Mucosa of descending colon (tissue), 3 donors: ENCODE data around the gene ING1. TPM values are rescaled to one million over a fixed set of nuclear protein-coding genes. Genes with fewer than 3 reads are reported as not detected.
A peak's percentile ranks its signal among the peaks of the same experiment; 100 is the strongest.

ENCODE experiments used
- ATAC-seq: fragments of 200-7000 bp; cut with Tn5 transposase; one replicate; pipeline ENCODE4 v1.9.1; 2020; ENCODE audit warnings: mild to moderate bottlenecking, moderate library complexity
- DNase-seq, 3 donors: peaks; one replicate each; pipeline ENCODE4 v3.0.0-alpha.2; 2020
- H3K36me3 ChIP-seq: fragments of 200-600 bp; one replicate; pipeline ENCODE4 v1.8.0; 2021; ENCODE audit warnings: low read depth, mild to moderate bottlenecking
- H3K4me1 ChIP-seq: fragments of 200-600 bp; one replicate; pipeline ENCODE4 v1.8.0; 2021; ENCODE audit warnings: low read depth, mild to moderate bottlenecking
- H3K4me3 ChIP-seq: fragments of 200-600 bp; one replicate; pipeline ENCODE4 v1.8.0; 2021; ENCODE audit warnings: mild to moderate bottlenecking
- H3K9me3 ChIP-seq: fragments of 200-600 bp; one replicate; pipeline ENCODE4 v1.8.0; 2021; ENCODE audit warnings: mild to moderate bottlenecking
- intact Hi-C, 2 donors: fragments of 100-400 bp; cut with DNase I in 1 of 2; cut with micrococcal nuclease in 1 of 2; formaldehyde crosslinking; loops; one replicate each; pipeline versions ENCODE4 v1.11.0 to v1.11.1; 2022; cut with DNase I, micrococcal nuclease
- total RNA-seq, 3 donors: library from RNA; stranded (reverse); fragmentation: NEBNext Ultra II Directional in 2 of 3; extraction: Animal tissue kit (Norgen Biotek cat#: 25700) in 2 of 3; gene quantifications; one replicate each; pipeline versions ENCODE4 v1.2.1 to v1.2.4, GENCODE V29; 2021 to 2023
- TF ChIP-seq, protein P1 (sequence below): fragments of 200-600 bp; IDR thresholded peaks from one replicate; pipeline ENCODE4 v1.8.0; 2022; ENCODE audit warnings: antibody characterized with exemption, mild to moderate bottlenecking
- donor health status: DM: no; HTN: no; CAD: no; lungs with moderate emphysema.
- donor health status: DM: no; HTN: no; CAD: no.
- donor health status: DM: no; HTN: yes; CAD: no.

The ING1 gene
- total RNA-seq, 3 donors from 2014 or later = 11.8 to 18.0 (median 13.8) TPM

DNA sequence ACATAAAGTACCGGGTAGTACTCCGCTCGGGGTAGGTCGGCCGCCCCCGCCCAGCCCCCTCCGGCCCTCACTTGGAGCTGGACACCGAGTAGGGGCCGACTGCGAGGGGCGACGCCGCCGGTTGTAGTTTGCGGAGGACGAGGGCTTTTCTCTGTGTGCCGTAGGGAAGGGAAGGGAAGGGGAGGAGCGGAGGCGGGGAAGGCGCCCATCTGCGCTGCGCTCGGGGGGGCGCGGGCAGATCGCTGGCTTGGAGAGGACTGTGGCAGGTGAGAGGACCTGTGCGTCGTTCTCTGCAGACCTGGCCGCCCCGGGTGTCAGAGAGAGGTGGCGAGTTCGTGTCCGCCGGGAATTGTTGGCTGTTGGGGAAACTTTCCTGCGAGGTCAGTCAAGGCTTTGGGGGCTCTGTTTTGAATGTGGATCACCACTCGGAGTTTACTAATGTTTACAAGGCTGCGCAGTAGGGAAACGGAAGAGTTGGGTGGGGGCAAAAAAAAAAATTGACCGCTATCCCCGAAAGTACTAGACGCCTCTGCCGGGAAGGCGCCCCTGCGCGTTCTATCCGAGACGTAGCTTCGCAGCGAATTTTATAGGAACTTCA, 1.4 kb downstream of the ING1 start:
- Histone ChIP-seq H3K4me1 (peaks cover 10% of the 10 kb centered on the region), H3K4me3 (peak overlapping the region; percentile 58), H3K36me3 (peaks cover 6% of the 10 kb centered on the region), H3K9me3 (no peaks in the 10 kb centered on the region)
- DNase-seq (peak; percentile 69 to 83 (median 78)), ATAC-seq (peak; percentile 3)
- TF ChIP-seq, protein P1, sequence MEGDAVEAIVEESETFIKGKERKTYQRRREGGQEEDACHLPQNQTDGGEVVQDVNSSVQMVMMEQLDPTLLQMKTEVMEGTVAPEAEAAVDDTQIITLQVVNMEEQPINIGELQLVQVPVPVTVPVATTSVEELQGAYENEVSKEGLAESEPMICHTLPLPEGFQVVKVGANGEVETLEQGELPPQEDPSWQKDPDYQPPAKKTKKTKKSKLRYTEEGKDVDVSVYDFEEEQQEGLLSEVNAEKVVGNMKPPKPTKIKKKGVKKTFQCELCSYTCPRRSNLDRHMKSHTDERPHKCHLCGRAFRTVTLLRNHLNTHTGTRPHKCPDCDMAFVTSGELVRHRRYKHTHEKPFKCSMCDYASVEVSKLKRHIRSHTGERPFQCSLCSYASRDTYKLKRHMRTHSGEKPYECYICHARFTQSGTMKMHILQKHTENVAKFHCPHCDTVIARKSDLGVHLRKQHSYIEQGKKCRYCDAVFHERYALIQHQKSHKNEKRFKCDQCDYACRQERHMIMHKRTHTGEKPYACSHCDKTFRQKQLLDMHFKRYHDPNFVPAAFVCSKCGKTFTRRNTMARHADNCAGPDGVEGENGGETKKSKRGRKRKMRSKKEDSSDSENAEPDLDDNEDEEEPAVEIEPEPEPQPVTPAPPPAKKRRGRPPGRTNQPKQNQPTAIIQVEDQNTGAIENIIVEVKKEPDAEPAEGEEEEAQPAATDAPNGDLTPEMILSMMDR = no peak
- intact Hi-C loops = loop anchor here in 1 of 2 donors (10.0 kb wide), 1 partner anchor 200 kb away; the partner anchor contains the start of gene ANKRD10

DNA sequence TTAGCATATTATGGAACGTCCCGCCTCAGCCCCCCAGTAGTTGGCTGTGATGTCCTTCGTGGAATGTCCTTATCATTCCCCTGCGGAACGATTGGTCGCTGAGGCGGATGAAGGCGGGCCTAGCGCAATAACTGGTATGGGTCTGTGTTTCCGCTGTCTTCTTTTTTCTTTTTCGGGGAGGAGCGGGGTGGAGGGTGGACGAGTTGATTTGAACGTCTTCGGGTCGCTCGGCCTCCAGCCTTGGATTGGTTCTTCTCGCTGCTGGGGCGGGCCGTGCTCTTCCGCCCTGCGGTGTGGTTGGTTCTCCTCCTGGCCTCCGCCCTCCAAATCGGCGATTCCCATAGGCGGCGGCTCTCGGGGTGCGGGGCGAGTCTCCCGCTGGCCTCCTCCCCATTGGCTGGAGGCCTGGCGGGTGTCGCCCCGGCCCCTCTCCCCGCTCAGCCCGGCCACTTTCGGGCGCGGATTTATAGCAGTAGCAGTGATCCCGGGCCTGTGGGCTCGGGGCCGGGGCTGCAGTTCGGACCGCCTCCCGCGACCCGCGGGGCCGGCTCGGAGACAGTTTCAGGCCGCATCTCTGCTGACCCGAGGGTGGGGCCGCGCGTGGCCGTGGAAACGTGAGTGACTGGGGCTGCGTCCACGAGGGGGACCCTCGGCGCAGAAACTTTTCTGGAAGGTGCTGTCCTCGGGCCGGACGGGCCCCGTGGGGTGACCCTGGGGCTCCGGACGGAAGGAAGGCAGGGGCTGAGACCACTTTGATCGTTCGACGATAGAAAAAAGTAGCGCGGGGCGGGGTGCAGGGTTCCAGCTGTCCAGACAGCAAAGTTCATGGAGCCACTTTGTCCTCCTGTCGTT, 2.1 kb downstream of the ING1 start:
- Histone ChIP-seq H3K36me3 (peaks cover 6% of the 10 kb centered on the region), H3K9me3 (no peaks in the 10 kb centered on the region), H3K4me3 (peak overlapping the region; percentile 58), H3K4me1 (peaks cover 10% of the 10 kb centered on the region)
- TF ChIP-seq, protein P1 = peak; percentile 19
- DNase-seq (peak; percentile 98 to 99 (median 98)), ATAC-seq (peak; percentile 65)
- intact Hi-C loops = loop anchor here in 1 of 2 donors (10.0 kb wide), 1 partner anchor 199 kb away; the partner anchor contains the start of gene ANKRD10

DNA sequence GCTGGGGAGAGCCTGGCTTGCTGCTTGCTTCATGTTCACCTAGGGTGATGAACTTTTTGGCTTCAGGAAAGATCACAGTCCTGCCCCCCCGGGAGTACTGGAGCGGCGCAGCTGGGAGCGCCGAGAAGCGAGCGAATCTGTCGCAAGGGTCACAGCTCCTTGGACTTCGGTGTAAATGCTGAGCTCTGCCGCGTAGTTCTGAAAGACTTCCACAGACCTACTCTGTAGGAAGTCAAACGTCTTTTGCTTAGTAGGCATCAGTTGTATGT, 2.7 kb downstream of the ING1 start:
- Histone ChIP-seq H3K9me3 (no peaks in the 10 kb centered on the region), H3K4me3 (peak overlapping the region; percentile 58), H3K36me3 (peaks cover 6% of the 10 kb centered on the region), H3K4me1 (peaks cover 6% of the 10 kb centered on the region)
- ATAC-seq = no peak
- peak in 2 of 3 donors; percentile 68 to 71 for DNase-seq
- intact Hi-C loops = loop anchor here in 1 of 2 donors (10.0 kb wide), 1 partner anchor 199 kb away; the partner anchor contains the start of gene ANKRD10
- TF ChIP-seq, protein P1 = no peak

DNA sequence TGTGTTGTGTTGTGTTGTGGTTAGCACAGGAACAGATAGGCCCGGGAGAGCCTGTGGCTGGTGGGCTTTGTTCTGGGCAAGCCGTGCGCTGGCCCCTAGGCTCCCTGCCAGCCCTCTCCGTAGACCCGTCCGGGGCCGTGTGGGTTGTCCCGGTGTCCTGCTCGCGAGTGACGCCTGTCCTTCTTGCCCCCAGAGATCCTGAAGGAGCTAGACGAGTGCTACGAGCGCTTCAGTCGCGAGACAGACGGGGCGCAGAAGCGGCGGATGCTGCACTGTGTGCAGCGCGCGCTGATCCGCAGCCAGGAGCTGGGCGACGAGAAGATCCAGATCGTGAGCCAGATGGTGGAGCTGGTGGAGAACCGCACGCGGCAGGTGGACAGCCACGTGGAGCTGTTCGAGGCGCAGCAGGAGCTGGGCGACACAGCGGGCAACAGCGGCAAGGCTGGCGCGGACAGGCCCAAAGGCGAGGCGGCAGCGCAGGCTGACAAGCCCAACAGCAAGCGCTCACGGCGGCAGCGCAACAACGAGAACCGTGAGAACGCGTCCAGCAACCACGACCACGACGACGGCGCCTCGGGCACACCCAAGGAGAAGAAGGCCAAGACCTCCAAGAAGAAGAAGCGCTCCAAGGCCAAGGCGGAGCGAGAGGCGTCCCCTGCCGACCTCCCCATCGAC, 5.7 kb downstream of the ING1 start:
- intact Hi-C loops = loop anchor here in 1 of 2 donors (10.0 kb wide), 1 partner anchor 196 kb away; the partner anchor contains the start of gene ANKRD10
- no peak for ATAC-seq
- Histone ChIP-seq H3K36me3 (no peaks in the 10 kb centered on the region), H3K4me1 (peaks cover 3% of the 10 kb centered on the region), H3K9me3 (no peaks in the 10 kb centered on the region), H3K4me3 (no peak overlapping the region)
- peak in 1 of 3 donors; percentile 58 for DNase-seq
- TF ChIP-seq, protein P1 = no peak

DNA sequence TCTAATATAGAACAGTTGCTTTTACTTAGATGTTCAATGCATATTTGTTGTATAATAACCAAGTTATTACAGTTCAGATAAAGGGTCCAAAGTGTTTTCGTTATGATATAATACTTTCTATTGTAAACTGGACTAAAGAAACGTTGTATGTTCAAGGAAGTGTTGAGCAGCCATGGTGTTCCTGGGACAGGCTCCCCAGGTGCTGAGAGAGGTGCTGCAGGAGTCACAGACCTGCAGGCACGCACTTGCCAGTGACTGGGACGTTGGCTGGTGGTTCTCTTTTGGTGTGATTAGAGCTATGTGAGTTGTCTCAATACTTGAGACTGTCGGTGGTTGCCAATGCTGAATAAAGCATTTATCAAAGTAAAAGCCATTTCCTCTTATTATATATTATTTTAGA, 9.5 kb downstream of the ING1 start:
- ATAC-seq = no peak
- intact Hi-C loops = no loop called here
- TF ChIP-seq, protein P1 = no peak

More for the DNA sequence above, 9.5 kb downstream of the ING1 start:
- Histone ChIP-seq H3K36me3 (no peaks in the 10 kb centered on the region), H3K4me3 (no peak overlapping the region), H3K9me3 (no peaks in the 10 kb centered on the region), H3K4me1 (no peaks in the 10 kb centered on the region)
- DNase-seq = no peak
